KG1 (cell line): ENCODE results near the gene MARS1.
"Not testable (repeated sequence)": the region's sequence is repeated elsewhere in the genome, so short reads cannot be mapped to it uniquely, and the experiment has no call there.

Experiments used
- DNase-seq: peaks from one replicate; lab custom pipeline; 2025; lab: John Stamatoyannopoulos, UW

Gene MARS1

DNA sequence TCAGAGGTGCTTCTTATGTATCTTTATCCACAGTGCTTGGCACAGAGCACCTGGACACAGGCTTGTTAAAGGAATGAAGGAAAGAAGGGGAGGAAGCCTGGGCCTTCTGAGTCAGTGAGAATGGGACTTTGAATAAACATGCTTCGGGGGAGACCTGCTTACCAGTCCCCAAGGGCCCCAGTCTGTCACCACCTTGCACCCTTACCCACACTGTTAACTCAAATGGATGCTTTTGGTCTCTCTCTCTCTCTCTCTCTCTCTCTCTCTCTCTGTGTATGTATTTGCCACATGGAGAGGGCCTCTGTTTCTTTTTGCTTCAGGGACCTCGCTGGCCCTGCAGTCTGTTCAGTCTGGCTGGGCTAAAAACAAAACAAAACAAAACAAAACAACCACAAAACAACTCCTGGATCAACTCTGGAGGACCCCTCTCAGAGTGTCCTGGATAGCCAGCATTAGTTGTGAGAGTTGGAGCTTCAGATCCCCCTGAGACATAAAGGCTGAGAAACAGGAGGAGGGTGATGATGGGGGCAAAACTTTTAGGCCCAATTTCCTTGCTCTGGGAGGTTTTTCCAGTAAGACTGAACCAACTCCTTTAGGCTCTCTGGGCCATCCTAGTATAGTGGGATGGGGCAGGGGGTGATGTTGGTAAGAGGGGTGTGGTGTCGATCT lies 63.9 kb downstream of the MARS1 start:
- DNase-seq, result no peak

DNA sequence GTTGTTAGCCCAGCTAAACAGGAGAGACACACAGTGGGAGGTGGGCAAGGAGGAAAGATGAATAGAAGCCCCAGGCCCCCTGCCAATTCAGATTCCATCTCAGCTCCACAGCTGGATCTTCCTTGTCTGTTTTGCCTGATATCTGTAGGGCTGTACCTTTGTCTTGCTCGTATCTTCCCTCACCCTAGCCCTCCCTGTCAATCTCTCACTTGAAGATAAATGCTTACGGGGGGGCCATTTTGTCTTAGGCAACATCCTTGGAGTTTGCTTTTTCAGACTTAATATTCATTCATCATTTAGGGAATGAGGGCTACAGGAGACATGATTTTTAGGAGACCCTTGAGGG lies 64.4 kb downstream of the MARS1 start:
- no peak for DNase-seq

DNA sequence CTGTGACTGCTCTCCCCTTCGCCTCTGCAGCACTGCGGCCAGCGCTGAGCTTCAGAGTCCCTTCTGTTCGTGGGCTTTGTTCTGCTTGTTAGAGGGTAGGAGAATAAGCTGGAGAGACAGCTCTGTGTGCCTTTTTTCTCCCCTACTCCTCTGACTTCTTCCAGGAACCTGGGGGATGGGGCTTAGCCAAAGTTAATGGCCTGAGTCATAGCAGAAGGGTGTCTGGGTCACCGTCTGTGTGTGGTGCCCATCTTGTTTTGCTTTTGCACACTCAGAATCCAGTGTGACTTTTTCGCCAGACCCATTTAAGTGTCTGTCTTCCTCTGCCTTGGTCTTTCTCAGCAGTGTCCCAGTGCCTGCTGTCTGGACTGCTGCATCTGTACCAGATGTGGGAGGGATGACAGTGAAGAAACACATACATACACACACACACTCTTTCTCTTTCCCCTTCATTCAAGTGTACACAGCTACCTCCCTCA lies 65.0 kb downstream of the MARS1 start:
- DNase-seq, result no peak

DNA sequence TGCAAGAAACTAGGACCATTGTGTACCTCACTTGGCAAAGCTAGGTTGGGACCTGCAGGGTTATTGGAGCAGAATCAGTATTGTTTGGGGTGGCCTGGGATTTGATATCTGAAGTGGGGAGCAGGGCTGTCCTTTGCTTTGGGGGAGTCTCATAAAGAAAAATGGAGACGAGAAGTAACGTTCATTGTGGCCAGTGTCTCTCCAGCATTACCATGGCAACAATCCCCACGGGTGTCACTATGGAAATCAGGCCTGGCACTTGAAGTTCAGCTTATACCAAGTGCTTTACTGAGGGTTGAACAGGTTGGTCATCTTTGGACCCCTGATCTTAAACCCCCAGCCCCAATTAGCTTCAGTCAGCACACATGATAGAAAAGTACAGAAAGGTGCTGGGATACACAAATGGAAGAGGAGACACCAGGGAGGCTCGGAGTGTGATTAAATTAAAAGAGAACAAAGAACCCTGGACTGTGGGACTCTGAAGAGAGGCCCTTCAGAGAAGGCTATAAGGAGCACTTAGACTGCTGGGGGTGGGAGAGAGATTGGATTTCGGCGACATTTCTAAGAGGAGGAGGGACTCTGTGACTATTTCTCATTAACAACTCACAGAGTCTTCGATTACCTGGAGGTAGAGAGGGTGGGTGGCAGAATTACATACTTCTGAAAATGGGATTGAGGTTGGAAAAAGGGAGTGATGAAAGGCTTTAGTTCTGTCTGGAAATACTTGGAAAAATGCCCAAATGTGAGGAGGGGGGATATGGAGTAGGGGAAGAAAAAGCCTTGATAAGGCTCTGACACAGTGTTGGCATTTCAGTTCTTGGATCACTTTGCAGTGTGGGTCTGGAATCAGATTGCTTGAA lies 65.7 kb downstream of the MARS1 start:
- no peak for DNase-seq

- no peak for DNase-seq
These were observed 66.6 kb downstream of the MARS1 start for GRCh38 chr12:57554453-57554852.

GRCh38 chr12:57554897-57555296 lies 67.0 kb downstream of the MARS1 start:
- DNase-seq, result no peak

GRCh38 chr12:57558864-57559263 lies 71.0 kb downstream of the MARS1 start:
- no peak for DNase-seq

- no peak for DNase-seq
These were observed 72.6 kb downstream of the MARS1 start for GRCh38 chr12:57560516-57560915.

GRCh38 chr12:57561117-57561516 lies 73.2 kb downstream of the MARS1 start:
- not testable (repeated sequence) for DNase-seq

GRCh38 chr12:57563358-57563757 lies 75.5 kb downstream of the MARS1 start:
- DNase-seq, result no peak

DNA sequence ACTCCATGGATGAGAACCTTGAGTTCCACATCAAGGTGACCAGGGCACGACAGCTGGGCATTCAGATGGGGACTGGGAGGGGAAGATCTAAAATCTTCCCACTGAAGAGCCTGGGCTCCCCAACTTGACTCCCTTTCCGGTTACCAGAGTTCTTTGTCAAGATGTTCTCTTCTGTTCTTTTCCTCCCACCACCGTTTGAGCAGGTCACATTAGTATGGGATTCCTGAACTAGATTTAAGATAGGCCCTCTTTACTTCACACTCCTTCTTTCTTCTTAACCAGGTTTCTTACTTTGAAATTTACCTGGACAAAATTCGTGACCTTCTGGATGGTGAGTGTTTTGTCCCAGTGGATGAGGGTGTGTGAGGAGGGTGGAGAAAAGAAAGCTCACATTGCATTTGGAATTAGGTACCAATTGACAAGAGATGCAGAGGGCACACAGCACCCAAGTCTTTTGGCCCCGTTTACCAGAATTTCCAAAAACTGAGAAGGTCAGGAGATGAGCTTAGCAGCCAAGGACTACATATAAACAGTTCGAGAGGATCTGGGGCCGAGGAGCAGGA lies 76.4 kb downstream of the MARS1 start:
- no peak for DNase-seq
